ENCODE results near the gene NCAN. TPM values are rescaled to one million over a fixed set of nuclear protein-coding genes. Genes with fewer than 3 reads are reported as not detected.

Gene NCAN
- polyA plus RNA-seq, 1 donor (not counting 4 experiments of a cell fraction or from before 2014, with no cell fraction given): not detected

DNA sequence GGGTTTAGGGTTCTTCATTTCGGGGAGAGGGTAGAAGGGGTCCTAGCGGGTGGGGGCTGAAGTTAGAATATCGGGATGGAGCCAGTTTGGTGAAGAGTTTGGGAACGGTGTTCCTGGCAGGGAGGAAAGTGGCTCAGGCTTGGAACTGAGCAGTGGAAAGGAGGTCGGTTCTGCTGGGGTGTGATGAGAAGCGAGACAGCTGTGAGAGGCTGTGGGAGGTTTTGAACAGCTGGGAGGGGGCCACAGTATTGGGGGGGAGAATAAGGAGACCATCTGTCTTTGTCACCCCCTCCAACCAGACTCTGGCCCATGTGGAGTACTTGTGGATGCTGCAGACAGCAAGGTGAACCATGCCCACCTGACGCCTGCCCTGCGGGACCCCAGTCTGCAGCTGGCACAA is 62.4 kb downstream of the NCAN start:
- no peaks in the 10 kb centered on the region for H3K79me2 ChIP-seq (ENCODE audit: control insufficient read depth, insufficient read depth, low read length)

DNA sequence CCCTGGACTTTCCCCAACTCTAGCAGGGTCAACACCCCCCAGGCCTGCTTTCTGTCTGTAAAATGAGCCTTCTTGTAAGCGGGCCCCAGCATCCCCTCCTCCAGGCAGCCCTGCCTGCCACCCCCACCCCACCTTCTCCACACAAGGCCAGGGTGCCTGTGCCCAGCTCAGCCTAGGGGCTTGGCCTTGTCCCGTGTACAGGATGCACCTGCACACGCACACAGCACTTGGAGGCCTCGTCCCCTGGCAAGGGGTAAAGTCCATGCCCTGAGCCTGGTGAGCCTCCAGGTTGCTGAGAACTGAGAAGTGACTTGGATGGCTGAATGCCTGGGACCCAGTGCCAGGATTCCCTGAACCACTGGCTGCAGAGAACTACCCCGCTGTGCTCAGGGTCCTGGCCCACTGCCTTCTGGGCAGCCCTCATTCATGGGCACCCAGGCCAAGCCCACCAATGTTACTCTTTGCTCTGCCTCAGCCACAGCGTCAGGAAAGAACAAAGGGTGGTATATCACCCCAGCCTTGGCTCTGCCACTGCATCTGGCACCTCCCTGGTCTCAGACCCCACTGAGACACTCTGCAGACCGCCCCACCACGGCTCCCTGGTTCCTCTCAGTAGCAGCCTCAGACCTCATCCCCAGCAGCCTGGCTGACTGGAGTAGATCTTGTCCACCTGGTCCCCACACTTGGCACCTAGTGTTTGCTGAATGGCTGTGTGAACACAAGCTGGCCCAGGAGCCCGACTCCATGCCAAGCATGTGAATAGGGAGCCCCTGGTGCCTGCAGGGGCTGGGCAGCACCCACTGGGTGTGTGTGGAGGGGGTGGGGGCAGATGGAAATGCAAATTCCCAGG is 63.2 kb downstream of the NCAN start:
- FAIRE-seq: no peak
- dilution Hi-C loops (cut with MboI; ENCODE audit: extremely low pct_ligation_motif_present, low sequenced_read_pairs): no loop called here
- H3K9ac ChIP-seq (ENCODE audit: control insufficient read depth, extremely low read depth, insufficient read depth, low read length): no peak overlapping the region

More for the DNA sequence above, 62.4 kb downstream of the NCAN start:
- H3K27me3 ChIP-seq (ENCODE audit: control insufficient read depth, extremely low read depth, insufficient read depth, low read length): peaks cover 16% of the 10 kb centered on the region
- no peak overlapping the region for H3K9ac ChIP-seq (ENCODE audit: control insufficient read depth, extremely low read depth, insufficient read depth, low read length)
- no peak overlapping the region for H3K4me3 ChIP-seq (ENCODE audit: control insufficient read depth in 2 of 3, extremely low read depth in 1 of 3, insufficient read depth in 2 of 3, low read depth in 1 of 3, low read length in 3 of 3)
- DNase-seq (ENCODE audit: low read depth, low spot score) (no peak), FAIRE-seq (no peak)
- TF ChIP-seq, protein P1, sequence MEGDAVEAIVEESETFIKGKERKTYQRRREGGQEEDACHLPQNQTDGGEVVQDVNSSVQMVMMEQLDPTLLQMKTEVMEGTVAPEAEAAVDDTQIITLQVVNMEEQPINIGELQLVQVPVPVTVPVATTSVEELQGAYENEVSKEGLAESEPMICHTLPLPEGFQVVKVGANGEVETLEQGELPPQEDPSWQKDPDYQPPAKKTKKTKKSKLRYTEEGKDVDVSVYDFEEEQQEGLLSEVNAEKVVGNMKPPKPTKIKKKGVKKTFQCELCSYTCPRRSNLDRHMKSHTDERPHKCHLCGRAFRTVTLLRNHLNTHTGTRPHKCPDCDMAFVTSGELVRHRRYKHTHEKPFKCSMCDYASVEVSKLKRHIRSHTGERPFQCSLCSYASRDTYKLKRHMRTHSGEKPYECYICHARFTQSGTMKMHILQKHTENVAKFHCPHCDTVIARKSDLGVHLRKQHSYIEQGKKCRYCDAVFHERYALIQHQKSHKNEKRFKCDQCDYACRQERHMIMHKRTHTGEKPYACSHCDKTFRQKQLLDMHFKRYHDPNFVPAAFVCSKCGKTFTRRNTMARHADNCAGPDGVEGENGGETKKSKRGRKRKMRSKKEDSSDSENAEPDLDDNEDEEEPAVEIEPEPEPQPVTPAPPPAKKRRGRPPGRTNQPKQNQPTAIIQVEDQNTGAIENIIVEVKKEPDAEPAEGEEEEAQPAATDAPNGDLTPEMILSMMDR (optimal IDR thresholded peaks at IDR 0.05 in 1 of 3, IDR thresholded peaks at IDR 0.05 in 1 of 3, conservative IDR thresholded peaks at IDR 0.05 in 1 of 3; ENCODE audit: extremely low read depth in 1 of 3, insufficient read depth in 2 of 3, low read length in 3 of 3): no peak
- H3K9me3 ChIP-seq (ENCODE audit: control insufficient read depth, low read depth, low read length): no peaks in the 10 kb centered on the region
- no peaks in the 10 kb centered on the region for H3K4me1 ChIP-seq (ENCODE audit: control insufficient read depth, extremely low read depth, insufficient read depth, low read length)
- H3K9me1 ChIP-seq (ENCODE audit: control insufficient read depth, extremely low read depth, insufficient read depth, low read length): no peaks in the 10 kb centered on the region
- peaks cover 10 to 18% of the 10 kb centered on the region in 2 experiments for H3K36me3 ChIP-seq (ENCODE audit: control insufficient read depth in 2 of 2, extremely low read depth in 1 of 2, insufficient read depth in 2 of 2, low read length in 2 of 2)
- no peak overlapping the region for H3K27ac ChIP-seq (ENCODE audit: control insufficient read depth, insufficient read depth, low read length)
- H3K4me2 ChIP-seq (ENCODE audit: control insufficient read depth, extremely low read depth, insufficient read depth, low read depth, low read length): no peak overlapping the region
- dilution Hi-C loops (cut with MboI; ENCODE audit: extremely low pct_ligation_motif_present, low sequenced_read_pairs): no loop called here
- peaks cover 3% of the 10 kb centered on the region for H4K20me1 ChIP-seq (ENCODE audit: control insufficient read depth, extremely low read depth, insufficient read depth, low read length)
- no peak overlapping the region for H2AFZ ChIP-seq (ENCODE audit: control insufficient read depth, low read length)

More for the DNA sequence above, 63.2 kb downstream of the NCAN start:
- Histone ChIP-seq H3K4me2 (ENCODE audit: control insufficient read depth, extremely low read depth, insufficient read depth, low read depth, low read length) (no peak overlapping the region), H3K4me3 (ENCODE audit: control insufficient read depth in 2 of 3, extremely low read depth in 1 of 3, insufficient read depth in 2 of 3, low read depth in 1 of 3, low read length in 3 of 3) (no peak overlapping the region), H3K27me3 (ENCODE audit: control insufficient read depth, extremely low read depth, insufficient read depth, low read length) (peaks cover 16% of the 10 kb centered on the region), H4K20me1 (ENCODE audit: control insufficient read depth, extremely low read depth, insufficient read depth, low read length) (peaks cover 3% of the 10 kb centered on the region), H3K36me3 (ENCODE audit: control insufficient read depth in 2 of 2, extremely low read depth in 1 of 2, insufficient read depth in 2 of 2, low read length in 2 of 2) (peaks cover 11 to 23% of the 10 kb centered on the region in 2 experiments), H3K4me1 (ENCODE audit: control insufficient read depth, extremely low read depth, insufficient read depth, low read length) (no peaks in the 10 kb centered on the region), H3K79me2 (ENCODE audit: control insufficient read depth, insufficient read depth, low read length) (no peaks in the 10 kb centered on the region), H2AFZ (ENCODE audit: control insufficient read depth, low read length) (no peak overlapping the region), H3K9me3 (ENCODE audit: control insufficient read depth, low read depth, low read length) (no peaks in the 10 kb centered on the region), H3K27ac (ENCODE audit: control insufficient read depth, insufficient read depth, low read length) (no peak overlapping the region), H3K9me1 (ENCODE audit: control insufficient read depth, extremely low read depth, insufficient read depth, low read length) (no peaks in the 10 kb centered on the region)
- no peak for TF ChIP-seq EZH2 (IDR thresholded peaks at IDR 0.05; ENCODE audit: low read length)
- TF ChIP-seq, protein P1 (optimal IDR thresholded peaks at IDR 0.05 in 1 of 3, IDR thresholded peaks at IDR 0.05 in 1 of 3, conservative IDR thresholded peaks at IDR 0.05 in 1 of 3; ENCODE audit: extremely low read depth in 1 of 3, insufficient read depth in 2 of 3, low read length in 3 of 3): no peak
- DNase-seq (ENCODE audit: low read depth, low spot score): no peak

All from keratinocyte (primary cell).